HS-27A (cell line): ENCODE measurements around the gene ADIPOR2.
"Not testable (repeated sequence)": the region's sequence is repeated elsewhere in the genome, so short reads cannot be mapped to it uniquely, and the experiment has no call there.

ENCODE experiments used
- DNase-seq: peaks from one replicate; pipeline ENCODE4 v3.0.0-alpha.2; 2012; ENCODE audit warnings: low read depth, missing footprints

ADIPOR2 gene

GRCh38 chr12:1666215-1666614, 24.7 kb upstream of the ADIPOR2 start:
- DNase-seq = no peak

- DNase-seq = no peak
Measured at GRCh38 chr12:1666685-1667162, 24.1 kb upstream of the ADIPOR2 start.

GRCh38 chr12:1668833-1669543, 21.9 kb upstream of the ADIPOR2 start:
- no peak for DNase-seq

GRCh38 chr12:1670358-1671268, 20.3 kb upstream of the ADIPOR2 start:
- no peak for DNase-seq

GRCh38 chr12:1676043-1676442, 14.8 kb upstream of the ADIPOR2 start:
- DNase-seq = no peak

DNA sequence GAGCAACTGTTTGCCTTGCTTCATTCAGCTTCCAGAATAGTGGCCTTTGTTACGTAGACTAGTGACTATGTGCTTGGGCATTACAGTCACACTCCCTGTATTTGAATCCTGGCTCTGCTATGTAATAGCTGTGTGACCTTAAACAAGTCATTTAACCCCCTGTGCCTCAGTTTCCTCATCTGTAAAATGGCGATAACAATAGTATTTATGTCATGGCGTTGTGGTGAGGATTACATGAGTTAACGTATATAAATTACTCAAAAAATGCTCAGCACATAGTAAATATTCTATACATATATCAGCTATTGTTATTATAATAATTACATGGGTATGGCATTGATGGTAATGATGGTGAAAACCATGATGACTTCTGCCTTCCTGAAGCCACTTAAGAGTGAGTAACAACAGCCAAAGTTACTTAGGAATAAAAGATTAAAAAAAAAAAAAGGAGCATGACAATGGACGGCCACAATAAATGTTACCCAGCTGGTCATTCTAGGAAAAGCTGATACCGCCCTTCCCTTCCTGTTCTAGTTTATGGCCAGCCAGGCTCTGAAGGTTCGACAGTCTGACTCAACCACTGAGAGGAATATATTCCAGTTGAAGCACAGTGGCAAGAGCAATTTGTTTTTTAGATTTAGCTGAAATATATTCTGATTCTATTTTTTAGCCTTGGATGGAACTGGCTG, 9.9 kb upstream of the ADIPOR2 start:
- DNase-seq = no peak

- DNase-seq = no peak
Measured at GRCh38 chr12:1681493-1681807, 9.4 kb upstream of the ADIPOR2 start.

DNA sequence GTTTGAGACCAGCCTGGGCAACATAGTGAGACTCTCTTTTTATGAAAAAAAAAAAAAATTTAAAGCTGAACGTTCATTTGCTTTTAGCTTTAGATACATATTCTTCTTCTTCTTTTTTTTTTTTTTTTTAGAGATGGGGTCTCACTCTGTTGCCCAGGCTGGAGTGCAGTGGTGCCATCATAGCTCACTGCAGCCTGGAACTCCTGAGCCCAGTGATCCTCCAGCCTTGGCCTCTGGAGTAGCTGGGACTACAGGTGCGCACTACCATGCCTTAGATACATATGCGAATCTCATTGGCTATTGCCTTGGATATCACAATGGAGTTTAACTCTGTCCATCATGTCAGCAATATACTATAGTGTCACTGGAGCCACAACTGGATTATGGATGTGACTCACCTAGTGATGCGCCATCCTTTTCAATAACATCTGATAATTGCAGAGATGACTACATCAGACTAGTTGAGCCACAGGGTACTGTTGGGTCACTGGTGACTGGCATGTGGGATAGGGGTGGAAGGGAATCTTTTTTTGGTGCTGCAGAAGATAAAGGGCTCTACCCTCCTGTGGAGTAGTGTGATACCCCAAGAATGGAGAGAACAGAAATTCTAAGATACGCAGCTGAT, 2.7 kb upstream of the ADIPOR2 start:
- no peak for DNase-seq

DNA sequence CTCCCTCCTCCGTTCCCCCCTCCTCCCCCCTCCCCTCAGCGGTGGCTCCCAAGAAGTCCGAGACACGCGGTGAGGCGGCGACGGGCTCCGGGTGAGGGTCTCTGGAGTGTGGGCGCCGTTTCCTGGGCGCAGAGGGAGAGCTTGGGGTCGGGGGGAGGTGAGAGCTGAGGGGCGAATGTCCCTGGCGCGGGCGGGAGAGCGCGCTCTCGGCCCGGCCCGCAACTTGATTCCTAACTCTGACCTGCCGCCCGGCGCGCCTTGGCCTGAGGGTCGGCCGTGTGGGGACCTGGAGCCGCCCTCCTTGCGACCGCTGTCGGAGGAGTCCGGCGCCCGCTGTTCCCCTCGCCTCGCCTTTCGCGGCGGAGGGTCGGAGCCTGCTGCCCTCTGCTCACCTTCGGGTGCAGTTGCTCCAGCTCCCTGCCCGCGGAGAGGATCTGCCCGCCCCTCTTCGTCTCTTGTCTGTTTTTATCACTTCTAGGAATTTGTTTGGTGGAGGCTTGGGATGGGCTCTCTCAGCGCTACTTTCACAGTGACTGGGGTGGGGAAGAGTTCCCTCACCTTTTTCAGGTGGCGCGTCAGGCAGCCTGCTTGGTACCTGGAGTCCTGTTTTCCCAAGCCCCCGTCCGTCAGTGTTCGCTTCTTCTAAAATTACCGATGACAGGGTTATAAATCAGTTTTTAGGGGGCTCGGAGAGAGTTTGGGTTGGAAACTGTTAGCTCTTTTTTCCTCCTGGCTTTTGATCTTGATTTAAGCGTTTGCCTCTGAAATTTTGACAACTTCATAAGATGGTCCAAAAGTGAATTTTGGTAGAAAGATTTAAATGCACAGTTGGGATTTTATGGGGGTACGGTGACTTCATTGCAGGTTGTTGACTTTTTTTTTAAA, 495 bp downstream of the ADIPOR2 start:
- peak; percentile 23 for DNase-seq

DNA sequence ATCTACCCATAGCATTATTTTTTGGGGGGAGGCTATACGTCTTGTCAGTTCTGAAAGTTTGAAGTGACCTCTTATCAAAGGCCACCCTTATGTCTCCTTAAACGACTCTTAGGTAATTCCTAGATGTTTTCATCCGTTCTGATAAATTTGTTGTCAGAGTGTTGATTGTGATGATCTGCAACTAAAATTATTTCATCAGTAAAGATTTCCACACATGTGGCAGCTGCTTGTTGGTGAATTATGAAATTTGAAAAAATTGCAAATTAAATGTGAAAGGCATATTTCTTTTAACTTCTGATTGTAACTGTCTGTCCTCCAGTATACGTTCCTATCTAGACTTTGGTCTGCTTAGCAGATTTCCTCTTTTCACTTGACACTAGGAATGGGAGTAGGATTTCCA, 1.4 kb downstream of the ADIPOR2 start:
- no peak for DNase-seq

DNA sequence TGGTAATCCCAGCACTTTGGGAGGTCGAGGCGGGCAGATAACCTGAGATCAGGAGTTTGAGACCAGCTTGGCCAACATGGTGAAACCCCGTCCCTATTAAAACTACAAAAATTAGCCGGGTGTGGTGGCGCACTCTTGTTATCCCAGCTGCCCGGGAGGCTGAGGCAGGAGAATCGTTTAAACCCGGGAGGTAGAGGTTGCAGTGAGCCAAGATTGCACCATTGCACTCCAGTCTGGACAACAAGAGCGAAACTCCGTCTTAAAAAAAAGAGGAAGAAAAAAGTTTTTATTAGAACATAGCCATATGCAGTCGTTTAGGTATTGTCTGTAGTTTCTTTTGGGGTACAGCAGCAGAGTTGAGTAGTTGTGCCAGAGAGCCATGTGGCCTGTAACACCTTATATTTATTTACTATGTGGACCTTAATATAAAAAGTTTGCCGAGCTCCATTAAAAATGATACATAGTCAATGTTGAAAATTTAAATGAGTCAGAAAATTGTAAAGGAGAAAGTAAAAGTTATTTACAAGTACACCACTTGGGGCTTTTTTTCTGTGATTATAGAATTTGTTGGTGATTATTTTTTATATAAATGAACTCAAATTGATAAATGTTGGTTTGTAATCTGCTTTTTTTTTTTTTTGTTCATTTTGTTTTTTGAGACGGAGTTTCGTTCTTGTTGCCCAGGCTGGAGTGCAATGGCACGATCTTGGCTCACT, 2.2 kb downstream of the ADIPOR2 start:
- DNase-seq = no peak

- DNase-seq = not testable (repeated sequence)
Measured at GRCh38 chr12:1695097-1695496, 4.2 kb downstream of the ADIPOR2 start.

DNA sequence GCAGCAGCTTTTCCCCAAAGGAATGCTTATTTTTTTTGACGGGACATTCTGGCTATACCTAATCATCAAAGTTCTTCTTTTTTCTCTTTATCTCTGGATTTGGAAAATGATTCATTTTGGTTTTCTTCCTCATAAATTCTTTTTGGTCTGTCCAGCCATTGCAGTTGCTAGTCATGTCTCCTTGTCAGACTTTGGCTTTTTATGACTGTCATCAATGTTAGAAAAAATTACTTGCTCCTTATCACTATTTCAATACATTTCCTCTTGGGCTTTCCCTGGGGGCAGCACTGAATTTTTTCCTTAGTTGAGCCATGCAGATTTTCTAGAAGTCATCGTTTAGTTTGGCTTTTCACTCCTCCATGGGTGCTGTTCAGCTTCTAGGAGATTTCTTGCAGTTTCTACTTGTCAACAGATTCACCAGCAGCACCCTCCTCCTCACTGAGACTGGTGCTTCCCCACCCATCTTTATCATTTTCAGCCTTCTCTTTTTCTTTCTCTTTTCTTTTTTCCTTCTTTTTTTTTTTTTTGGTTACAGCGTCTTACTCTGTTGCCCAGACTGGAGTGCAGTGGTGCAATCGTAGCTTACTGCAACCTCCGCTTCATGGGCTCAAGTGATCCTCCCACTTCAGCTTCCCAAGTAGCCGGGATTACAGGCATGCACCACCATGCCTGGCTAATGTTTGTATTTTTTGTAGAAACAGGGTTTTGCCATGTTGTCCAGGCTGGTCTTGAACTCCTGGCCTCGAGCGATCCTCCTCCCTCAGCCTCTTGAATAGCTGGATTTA, 5.2 kb downstream of the ADIPOR2 start:
- no peak for DNase-seq

DNA sequence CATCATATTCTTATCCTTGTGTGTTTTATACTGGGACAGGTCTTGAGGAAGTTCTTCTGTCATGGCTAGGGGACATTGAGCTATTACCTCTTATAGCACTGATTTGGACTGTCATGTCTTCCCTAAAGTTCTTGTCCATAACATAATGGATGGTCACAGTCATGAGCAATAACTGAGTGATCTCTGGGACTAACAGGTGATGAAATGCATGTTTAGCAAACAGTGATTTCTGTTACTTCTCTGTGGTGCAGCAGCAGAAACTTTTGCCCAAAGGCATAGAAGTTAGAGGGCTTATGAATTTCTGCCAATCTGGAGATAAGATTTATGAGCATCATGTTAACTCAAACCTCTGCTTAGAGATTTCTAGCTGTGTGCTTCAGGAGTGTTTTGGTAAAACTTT, 5.9 kb downstream of the ADIPOR2 start:
- DNase-seq = no peak

DNA sequence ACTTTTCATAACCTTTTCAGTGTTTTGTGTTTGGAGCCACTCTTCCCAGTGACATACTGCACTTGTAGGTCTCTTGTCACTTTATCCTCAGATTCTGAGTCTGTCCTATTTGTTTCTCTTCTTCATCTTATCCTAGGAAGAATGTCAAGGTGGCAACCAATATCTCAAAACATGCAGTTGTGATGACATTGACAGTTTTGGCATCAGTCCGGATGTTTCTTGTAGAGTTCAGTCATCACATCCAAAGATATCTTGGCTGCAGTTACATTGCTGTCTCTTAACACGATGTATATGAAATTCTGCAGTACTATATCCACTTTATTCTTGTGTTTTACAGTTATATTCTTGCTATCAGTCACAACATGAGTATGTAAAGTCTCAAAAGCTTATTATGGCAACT, 6.4 kb downstream of the ADIPOR2 start:
- DNase-seq = no peak

GRCh38 chr12:1698720-1699119, 7.8 kb downstream of the ADIPOR2 start:
- no peak for DNase-seq

DNA sequence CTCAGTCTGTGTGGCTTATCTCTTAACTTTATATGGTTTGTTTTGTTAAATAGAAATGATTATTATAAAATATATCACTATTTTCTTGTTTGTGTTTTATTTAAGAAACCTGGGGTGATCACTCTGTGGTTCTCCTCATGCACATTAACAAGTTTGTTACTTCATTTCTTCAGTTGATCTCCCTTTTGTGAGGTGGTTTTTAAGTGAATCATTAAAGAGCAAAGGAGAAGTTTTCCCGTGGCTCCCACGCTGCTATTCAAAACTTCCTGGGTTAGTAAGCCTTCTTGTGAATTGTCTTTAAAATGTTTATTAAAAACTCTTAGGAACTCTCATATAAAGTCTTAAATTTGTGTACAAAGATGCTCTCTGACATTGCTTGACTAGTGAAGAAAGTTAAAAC, 11.8 kb downstream of the ADIPOR2 start:
- no peak for DNase-seq

DNA sequence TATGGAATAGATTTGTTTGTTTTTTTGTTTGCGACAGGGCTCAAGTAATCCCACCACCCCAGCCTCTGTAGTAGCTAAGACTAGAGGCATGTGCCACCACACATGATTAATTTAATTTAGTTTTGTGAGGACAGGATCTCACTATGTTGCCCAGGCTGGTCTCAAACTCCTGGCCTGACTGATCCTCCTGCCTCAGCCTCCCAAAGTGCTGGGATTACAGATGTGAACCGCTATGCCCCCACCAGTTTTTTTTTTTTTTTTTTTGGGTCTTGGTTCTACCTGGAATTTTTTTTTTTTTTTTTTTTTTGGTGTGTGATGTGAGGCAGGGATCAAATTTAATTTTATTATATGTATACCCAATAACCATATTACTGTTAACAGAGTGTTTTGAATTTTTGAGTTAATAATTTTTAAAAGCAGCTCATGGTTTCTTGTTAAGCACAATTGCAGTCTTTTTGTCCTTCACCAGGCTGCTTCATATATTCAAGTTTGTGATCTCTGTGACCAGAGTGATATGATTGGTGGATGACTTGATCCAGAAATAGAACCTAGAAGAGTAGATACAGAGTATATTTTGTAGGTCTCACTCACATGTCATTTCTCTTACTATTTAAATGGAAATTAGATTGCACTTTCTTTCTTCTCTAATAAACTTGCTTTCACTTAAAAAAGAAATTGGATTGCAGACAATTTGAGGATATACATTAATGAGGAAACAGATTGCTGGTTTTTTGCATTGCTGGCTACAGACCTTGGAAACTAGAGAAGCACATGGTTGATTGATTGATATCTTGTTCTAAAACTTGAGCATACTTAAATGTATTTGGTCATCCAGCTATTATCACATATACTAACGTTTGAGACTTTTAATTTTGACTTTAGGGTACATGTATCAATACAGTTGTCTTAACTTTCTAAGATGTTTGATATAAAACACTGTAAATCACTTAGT, 13.2 kb downstream of the ADIPOR2 start:
- DNase-seq = no peak
